Bone marrow (tissue), 2 donors: ENCODE measurements around the gene AKR7A3.
A peak's percentile ranks its signal among the peaks of the same experiment; 100 is the strongest.

Experiments
- DNase-seq, 2 donors: peaks; one replicate each; lab custom pipeline; 2025; lab: John Stamatoyannopoulos, UW

Gene AKR7A3

GRCh38 chr1:19254416-19254815 is 34.2 kb downstream of the AKR7A3 start:
- DNase-seq: no peak

- DNase-seq: peak; percentile 72 to 83
Observed at GRCh38 chr1:19251305-19252196, 37.0 kb downstream of the AKR7A3 start, which contains the start of the genes EMC1 and MRTO4. EMC1 (minus strand) TSS chr1:19251524; CDS start chr1:19251509, 15 bp downstream. MRTO4 (plus strand) TSS chr1:19251805; CDS start chr1:19251836, 31 bp downstream.

GRCh38 chr1:19250629-19251304 is 37.8 kb downstream of the AKR7A3 start:
- DNase-seq: peak in 1 of 2 donors; percentile 20

- DNase-seq: peak; percentile 25 to 38
Observed at GRCh38 chr1:19240673-19241538, 47.7 kb downstream of the AKR7A3 start.

- DNase-seq: no peak
Observed at GRCh38 chr1:19239876-19240275, 48.7 kb downstream of the AKR7A3 start.

GRCh38 chr1:19234224-19234623 is 54.3 kb downstream of the AKR7A3 start:
- DNase-seq: no peak
